Lower leg skin (tissue), 4 donors: Measurements from ENCODE around the gene CEACAM8. TPM values are rescaled to one million over a fixed set of nuclear protein-coding genes. Genes with fewer than 3 reads are reported as not detected.
"Not testable (repeated sequence)": the region's sequence is repeated elsewhere in the genome, so short reads cannot be mapped to it uniquely, and the experiment has no call there.

ENCODE experiments used
- DNase-seq, 2 donors: peaks; one replicate each; pipeline ENCODE4 v3.0.0-alpha.2; 2019; ENCODE audit warnings: low spot score in 2 of 2
- H3K4me3 ChIP-seq: fragments of 200-600 bp; sonication (generic); 2 replicates; pipeline ENCODE4 v1.5.1; 2017; ENCODE audit warnings: mild to moderate bottlenecking, low read depth; ENCODE audit not compliant: poor library complexity, severe bottlenecking
- CTCF ChIP-seq, 3 donors: fragments of 450-650 bp; IDR thresholded peaks; one replicate each; pipeline ENCODE4 v1.5.1; 2016; ENCODE audit warnings: antibody characterized with exemption in 3 of 3, mild to moderate bottlenecking in 3 of 3, moderate library complexity in 2 of 3
- POLR2A ChIP-seq, 2 donors: fragments of 450-650 bp; IDR thresholded peaks; one replicate each; pipeline ENCODE4 v1.6.1; 2016 to 2017; ENCODE audit warnings: antibody characterized with exemption in 2 of 2, mild to moderate bottlenecking in 1 of 2, moderate library complexity in 1 of 2
- WGBS, 2 donors: methylation state at CpG; one replicate each; pipeline ENCODE4 v1.1.5; 2018; 5-methylcytosine and 5-hydroxymethylcytosine counted together
- intact Hi-C: fragments of 100-400 bp; cut with DNase I; formaldehyde crosslinking; loops from one replicate; pipeline ENCODE4 v1.15.0; 2023; ENCODE audit warnings: low total_unique reads
- total RNA-seq, 4 donors: library from RNA; depleted of rRNA; stranded (reverse); fragments of >200 nt; gene quantifications; one replicate each; pipeline ENCODE4 v1.1.0, GENCODE V29; 2016

The CEACAM8 gene
- total RNA-seq, 4 donors from 2014 or later = not detected

GRCh38 chr19:42544146-42544545 lies 50.6 kb downstream of the CEACAM8 start:
- intact Hi-C loops = no loop called here
- TF ChIP-seq POLR2A (IDR thresholded peaks at IDR 0.05) (no peak), CTCF (IDR thresholded peaks at IDR 0.05) (no peak)
- H3K4me3 ChIP-seq = no peak overlapping the region
- 84% methylated on average over 4 of the region's 4 CpGs for WGBS, 2 donors
- DNase-seq = no peak

- no peak for DNase-seq
- TF ChIP-seq POLR2A (IDR thresholded peaks at IDR 0.05) = no peak
- TF ChIP-seq CTCF (IDR thresholded peaks at IDR 0.05) = no peak
- 93 to 100% methylated on average over 2 of the region's 2 CpGs for WGBS, 2 donors
- no peak overlapping the region for H3K4me3 ChIP-seq
- intact Hi-C loops = no loop called here
Observed at GRCh38 chr19:42542791-42543190, 51.9 kb downstream of the CEACAM8 start.

GRCh38 chr19:42540071-42540553 lies 54.6 kb downstream of the CEACAM8 start:
- TF ChIP-seq POLR2A (IDR thresholded peaks at IDR 0.05) (no peak), CTCF (IDR thresholded peaks at IDR 0.05) (no peak)
- peak in 1 of 2 donors; percentile 71 for DNase-seq
- no peak overlapping the region for H3K4me3 ChIP-seq
- intact Hi-C loops = no loop called here
- 65 to 71% methylated on average over 8 of the region's 8 CpGs for WGBS, 2 donors

- intact Hi-C loops = no loop called here
- H3K4me3 ChIP-seq = no peak overlapping the region
- 82 to 85% methylated on average over 7 of the region's 7 CpGs for WGBS, 2 donors
- peak in 1 of 2 donors; percentile 77 for DNase-seq
- TF ChIP-seq POLR2A (IDR thresholded peaks at IDR 0.05) (no peak), CTCF (IDR thresholded peaks at IDR 0.05) (no peak)
Observed at GRCh38 chr19:42538841-42539709, 55.6 kb downstream of the CEACAM8 start.

GRCh38 chr19:42535276-42535675 lies 59.4 kb downstream of the CEACAM8 start:
- WGBS, 2 donors = 73 to 75% methylated on average over 2 of the region's 2 CpGs
- DNase-seq, H3K4me3 ChIP-seq, intact Hi-C loops: not testable (repeated sequence)

GRCh38 chr19:42534391-42534790 lies 60.3 kb downstream of the CEACAM8 start:
- DNase-seq = no peak
- intact Hi-C loops = no loop called here
- no peak overlapping the region for H3K4me3 ChIP-seq
- TF ChIP-seq CTCF (IDR thresholded peaks at IDR 0.05) = no peak
- no peak for TF ChIP-seq POLR2A (IDR thresholded peaks at IDR 0.05)
